GM18505 (cell line): ENCODE results near the gene SPTBN5.
A peak's percentile ranks its signal among the peaks of the same experiment; 100 is the strongest.
"Not testable (repeated sequence)": the region's sequence is repeated elsewhere in the genome, so short reads cannot be mapped to it uniquely, and the experiment has no call there.

ENCODE experiments used
- ATAC-seq: cut with Tn5 transposase; IDR thresholded peaks from one replicate; pipeline ENCODE4 v1.9.1; 2021; ENCODE audit not compliant: unreplicated experiment
- POLR2A ChIP-seq: IDR thresholded peaks from 4 replicates; pipeline ENCODE4 v1.6.1; 2011; ENCODE audit warnings: borderline replicate concordance; ENCODE audit not compliant: insufficient read depth, insufficient read length; ENCODE audit errors: extremely low read depth

Gene SPTBN5

GRCh38 chr15:41836073-41836472, 57.8 kb downstream of the SPTBN5 start:
- no peak for ATAC-seq
- no peak for TF ChIP-seq POLR2A

DNA sequence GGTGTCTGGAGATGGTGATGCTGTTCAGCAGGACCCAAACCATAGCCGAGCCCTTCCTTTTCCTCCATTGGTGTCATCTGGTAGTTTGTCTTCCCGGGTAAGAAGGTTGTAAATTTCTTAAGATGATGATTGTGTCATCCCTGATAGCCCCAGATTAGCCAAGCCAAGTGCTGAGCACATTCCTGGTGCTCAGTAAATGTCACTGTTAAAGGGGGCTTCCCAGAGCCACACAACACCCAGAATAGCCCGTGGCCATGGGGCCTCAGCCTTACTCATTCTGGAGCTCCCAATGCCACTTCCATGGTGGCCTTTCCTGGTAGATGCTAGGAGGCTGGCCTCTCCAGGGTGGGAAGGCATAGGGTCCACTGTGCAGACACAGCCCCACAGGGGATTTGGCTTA, 59.8 kb downstream of the SPTBN5 start:
- no peak for ATAC-seq
- TF ChIP-seq POLR2A: no peak

DNA sequence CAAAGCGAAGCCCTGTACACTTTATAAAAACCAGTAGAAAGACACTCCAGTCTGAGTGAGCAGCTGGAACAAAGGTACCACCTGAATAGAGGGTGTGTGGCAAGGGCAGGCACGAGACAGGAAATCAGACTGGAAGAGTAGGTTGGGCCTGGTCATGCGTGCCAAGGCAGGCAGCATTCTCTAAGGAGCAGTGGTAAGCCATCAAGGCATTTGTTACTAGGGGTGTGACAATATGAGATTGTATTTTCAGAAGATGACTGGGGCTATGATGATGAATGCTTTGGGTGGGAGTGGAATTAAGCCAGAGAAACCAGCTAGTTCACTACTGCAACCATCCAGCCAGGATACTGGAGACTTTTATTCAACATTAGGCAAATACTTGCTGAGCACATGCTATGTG, 61.0 kb downstream of the SPTBN5 start:
- no peak for TF ChIP-seq POLR2A
- no peak for ATAC-seq

GRCh38 chr15:41832208-41832607, 61.6 kb downstream of the SPTBN5 start:
- no peak for ATAC-seq
- TF ChIP-seq POLR2A: no peak

GRCh38 chr15:41831291-41831690, 62.6 kb downstream of the SPTBN5 start:
- ATAC-seq: not testable (repeated sequence)

DNA sequence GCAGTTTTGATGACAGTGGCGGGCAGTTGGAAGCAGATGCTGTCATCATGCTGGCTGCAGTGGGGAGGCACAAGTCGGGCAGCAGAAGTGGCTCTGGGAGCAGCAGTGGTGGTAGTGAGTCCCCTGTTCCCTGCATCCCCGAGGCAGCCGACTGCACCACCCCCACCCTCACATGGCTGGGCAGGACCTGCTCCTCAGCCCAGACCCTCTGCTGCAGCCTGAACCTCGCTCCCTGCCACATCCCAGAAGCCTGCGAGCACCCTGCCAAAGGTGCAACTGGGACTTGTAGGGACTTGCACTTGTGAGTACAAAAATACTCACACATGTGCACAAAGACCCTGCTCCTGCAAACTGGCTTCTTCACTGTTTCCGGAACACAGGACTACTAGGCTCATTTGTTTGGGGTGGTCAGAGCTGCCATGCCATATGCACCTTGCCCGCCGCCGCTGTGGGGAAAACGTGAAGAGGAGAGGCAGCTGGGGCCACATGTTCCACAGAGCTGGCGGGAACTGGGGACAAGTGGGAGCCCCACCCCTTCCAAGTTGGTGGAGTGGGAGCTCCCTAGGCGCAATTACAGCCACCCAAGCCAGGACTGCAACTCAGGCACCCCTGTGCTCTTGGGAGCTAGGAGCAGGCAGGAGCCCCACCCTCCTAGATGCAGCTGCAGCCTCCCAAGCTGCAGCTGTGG, 63.8 kb downstream of the SPTBN5 start:
- no peak for ATAC-seq
- no peak for TF ChIP-seq POLR2A

GRCh38 chr15:41828807-41829141, 65.1 kb downstream of the SPTBN5 start:
- no peak for TF ChIP-seq POLR2A
- no peak for ATAC-seq

DNA sequence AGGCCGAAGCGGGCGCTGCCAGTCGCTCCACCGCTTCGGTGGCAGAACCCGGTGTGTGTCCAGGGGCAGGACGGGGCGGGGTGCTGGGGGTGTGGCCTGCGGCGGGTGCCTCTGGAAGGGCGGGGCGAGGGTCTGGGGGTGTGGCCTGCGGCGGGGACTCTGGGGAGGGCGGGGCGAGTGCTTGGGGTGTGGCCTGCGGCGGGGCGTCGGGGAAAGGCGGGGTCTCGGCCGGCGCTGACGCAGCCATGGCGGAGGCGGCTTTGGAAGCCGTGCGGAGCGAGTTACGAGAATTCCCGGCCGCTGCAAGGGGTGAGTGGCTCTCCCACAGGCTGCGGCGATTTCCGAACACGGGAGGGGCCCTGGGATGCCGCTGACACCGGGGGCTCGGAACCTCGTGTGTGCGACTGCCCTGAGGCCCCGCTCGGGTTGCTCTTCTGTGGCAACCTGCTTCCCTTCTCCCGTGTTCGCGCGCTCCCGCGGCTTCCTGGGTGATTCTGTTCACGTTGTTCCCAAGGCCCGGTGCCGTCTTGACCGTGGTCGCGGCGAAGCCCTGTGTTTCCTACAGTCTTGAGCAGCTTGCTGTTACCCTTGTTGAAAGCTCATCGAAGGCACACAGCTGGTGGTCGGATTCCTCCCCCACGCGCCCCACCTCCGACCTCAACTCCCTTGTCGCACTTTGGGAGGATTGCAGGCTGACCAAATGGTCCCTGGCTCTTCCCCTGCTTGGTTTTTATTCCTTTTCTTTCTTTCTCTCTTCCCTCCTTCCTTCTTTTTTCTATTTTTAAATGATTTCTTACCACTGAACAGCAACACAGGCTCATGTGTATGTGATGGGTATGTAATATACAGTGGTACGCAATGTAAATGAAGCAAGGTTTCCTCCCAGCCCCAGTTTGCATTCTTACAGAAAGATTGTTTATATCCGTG, 65.7 kb downstream of the SPTBN5 start, which contains the start of gene JMJD7:
JMJD7 (plus strand) TSS at position 213 of the 927 bp plus-strand sequence; CDS start at position 246, 33 bp downstream.
- TF ChIP-seq POLR2A: peak; percentile 74
- peak; percentile 64 for ATAC-seq

DNA sequence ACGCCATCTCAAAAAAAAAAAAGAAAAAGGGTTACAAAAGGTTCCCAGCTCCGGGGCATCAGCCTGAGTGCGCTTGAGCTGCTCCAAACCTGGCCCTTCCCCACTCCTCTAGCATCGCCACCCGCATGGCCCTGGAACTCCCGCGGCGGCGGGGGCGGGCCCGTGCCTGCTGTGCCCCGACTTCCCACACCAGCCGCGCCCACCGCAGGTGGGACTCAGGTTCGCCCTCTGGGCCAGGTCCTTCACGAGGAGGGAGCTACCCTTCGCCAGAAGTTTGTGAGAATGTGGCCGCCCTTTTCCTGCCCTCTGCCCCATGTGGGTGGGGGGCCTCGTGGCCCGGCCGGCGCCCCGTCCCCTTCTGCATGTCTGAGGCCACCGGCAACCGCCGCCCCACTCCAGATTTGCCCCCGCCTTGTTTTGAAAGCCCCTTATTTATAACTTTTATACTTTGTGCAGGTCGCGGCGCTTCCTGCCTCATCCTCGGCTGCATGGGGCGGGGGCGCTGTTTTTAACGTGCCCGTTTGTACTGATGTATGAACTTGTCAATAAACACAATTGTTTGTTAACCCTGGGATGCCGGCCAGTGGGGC, 66.5 kb downstream of the SPTBN5 start:
- no peak for TF ChIP-seq POLR2A

DNA sequence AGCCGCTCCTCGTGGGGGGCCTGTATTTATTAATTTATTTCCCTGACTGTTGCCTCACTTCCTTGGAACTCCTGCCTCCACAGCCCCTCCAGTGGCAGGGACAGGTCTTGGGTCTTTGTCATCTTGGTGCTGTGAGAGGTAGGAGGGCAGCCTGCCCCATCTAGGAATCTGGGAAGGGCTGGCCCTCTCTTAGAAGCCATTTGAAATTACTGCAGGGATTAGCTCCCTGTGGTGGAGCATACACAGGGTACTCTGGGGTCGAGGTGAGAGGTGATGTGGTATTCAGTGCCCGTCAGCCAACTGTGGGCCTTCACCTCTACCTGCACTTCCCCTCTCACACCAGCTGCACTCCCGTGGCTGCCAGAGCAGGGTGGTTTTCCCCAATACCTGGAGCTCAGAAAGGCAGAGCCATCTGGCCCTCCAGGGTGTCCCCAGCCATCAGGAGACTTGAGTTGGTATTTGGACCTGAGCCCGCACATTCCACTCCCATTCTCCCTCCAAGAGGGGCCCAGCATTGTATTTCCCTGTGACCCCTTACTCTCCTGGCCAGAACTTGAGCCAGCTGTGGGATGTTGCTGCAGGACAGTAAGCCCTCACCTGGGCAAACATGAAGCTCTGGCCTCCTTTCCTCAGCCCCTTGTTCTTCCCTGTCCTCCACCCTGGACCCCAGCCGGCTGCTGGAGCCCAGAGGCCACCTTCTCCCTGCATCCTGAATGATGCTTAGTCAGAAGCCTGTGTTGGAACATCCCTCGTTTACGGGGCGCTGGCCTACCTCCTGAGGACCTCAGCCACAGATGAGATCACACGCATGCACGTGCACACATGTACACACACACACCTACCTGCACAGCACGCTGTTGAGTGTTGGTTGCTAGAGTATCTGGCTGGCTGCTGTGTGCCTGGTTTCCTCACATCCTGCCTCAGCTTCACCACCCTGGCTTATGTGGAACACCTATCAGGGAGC, 68.0 kb downstream of the SPTBN5 start:
- TF ChIP-seq POLR2A: no peak
- no peak for ATAC-seq

More for the DNA sequence above, 66.5 kb downstream of the SPTBN5 start:
- no peak for ATAC-seq

DNA sequence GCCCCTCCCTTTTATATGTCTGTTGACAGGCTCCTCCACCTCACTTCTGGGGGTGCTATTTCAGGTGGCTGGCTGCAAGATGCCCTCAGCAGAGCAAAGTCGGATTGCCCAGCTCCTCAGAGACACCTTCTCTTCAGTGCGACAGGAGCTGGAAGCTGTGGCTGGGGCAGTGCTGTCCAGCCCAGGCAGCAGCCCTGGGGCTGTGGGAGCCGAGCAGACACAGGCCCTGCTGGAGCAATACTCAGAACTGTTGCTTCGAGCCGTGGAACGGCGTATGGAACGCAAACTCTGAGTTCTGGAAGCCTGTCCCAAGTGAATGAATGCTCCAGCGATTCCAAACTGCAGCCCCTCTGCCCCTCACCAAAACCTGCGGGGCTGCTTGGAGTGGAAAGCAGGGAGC, 68.7 kb downstream of the SPTBN5 start:
- no peak for TF ChIP-seq POLR2A
- no peak for ATAC-seq

GRCh38 chr15:41824062-41824745, 69.6 kb downstream of the SPTBN5 start:
- no peak for ATAC-seq
- TF ChIP-seq POLR2A: no peak
